Caco-2 (cell line): ENCODE data around the gene DBI. TPM values are rescaled to one million over a fixed set of nuclear protein-coding genes. Genes with fewer than 3 reads are reported as not detected.
A peak's percentile ranks its signal among the peaks of the same experiment; 100 is the strongest.

Source experiments
- BruUV-seq: library from RNA; stranded (reverse); fragments of 400-500 nt; replicated peaks from 2 replicates; lab custom pipeline; 2021; lab: Mats Ljungman, UMichigan
- CTCF ChIA-PET: fragments of 300-600 bp; sonication (Branson Sonifier 250); formaldehyde crosslinking; loops from one replicate; lab custom pipeline; 2022; ENCODE audit warnings: antibody characterized with exemption; lab: Charles Lee
- POLR2A ChIA-PET: fragments of 300-600 bp; sonication (Branson Sonifier 250); formaldehyde crosslinking; loops from one replicate; lab custom pipeline; 2022; ENCODE audit warnings: antibody characterized with exemption; lab: Charles Lee
- DNase-seq, 2 experiments: peaks; one replicate each; pipeline versions ENCODE4 v3.0.0 to v3.0.0-alpha.2; 2020 to 2022
- H3K27me3 ChIP-seq: replicated peaks from 2 replicates; pipeline ENCODE4 v1.6.0; 2011; ENCODE audit warnings: low read length; ENCODE audit not compliant: control insufficient read depth, insufficient read depth
- H3K36me3 ChIP-seq: 2 replicates; pipeline ENCODE4 v1.5.1; 2011; ENCODE audit warnings: low read length; ENCODE audit not compliant: control insufficient read depth, insufficient read depth
- H3K4me1 ChIP-seq: fragments of 250-450 bp; sonication (Bioruptor Pico); 2 replicates; pipeline ENCODE4 v1.5.1; 2020; ENCODE audit warnings: mild to moderate bottlenecking
- H3K4me3 ChIP-seq: 2 replicates; pipeline ENCODE4 v1.5.1; 2011; ENCODE audit warnings: low read depth, mild to moderate bottlenecking, control low read depth, low read length
- H3K9me3 ChIP-seq: fragments of 250-450 bp; sonication (Bioruptor Pico); 2 replicates; pipeline ENCODE4 v1.5.1; 2020; ENCODE audit warnings: mild to moderate bottlenecking, moderate library complexity
- H3K27ac Mint-ChIP-seq: one replicate; pipeline ENCODE4 v1.8.0; 2022; ENCODE audit warnings: mixed read lengths; ENCODE audit not compliant: unreplicated experiment
- H3K27me3 Mint-ChIP-seq: one replicate; pipeline ENCODE4 v1.8.0; 2022; ENCODE audit warnings: mixed read lengths; ENCODE audit not compliant: insufficient read depth, unreplicated experiment
- H3K36me3 Mint-ChIP-seq: one replicate; pipeline ENCODE4 v1.8.0; 2022; ENCODE audit warnings: mild to moderate bottlenecking, mixed read lengths; ENCODE audit not compliant: insufficient read depth, unreplicated experiment
- H3K4me1 Mint-ChIP-seq: one replicate; pipeline ENCODE4 v1.8.0; 2022; ENCODE audit warnings: low read depth, mixed read lengths; ENCODE audit not compliant: unreplicated experiment
- H3K4me3 Mint-ChIP-seq: one replicate; pipeline ENCODE4 v1.8.0; 2022; ENCODE audit warnings: mild to moderate bottlenecking, moderate library complexity, mixed read lengths; ENCODE audit not compliant: unreplicated experiment
- H3K9me3 Mint-ChIP-seq: one replicate; pipeline ENCODE4 v1.8.0; 2022; ENCODE audit warnings: mixed read lengths; ENCODE audit not compliant: unreplicated experiment
- CTCF ChIP-seq, 2 experiments: fragments of 200-600 bp in 1 of 2; IDR thresholded peaks; 1 replicate in 1 of 2; 2 replicates in 1 of 2; pipeline versions ENCODE4 v1.5.1 to v1.8.0; 2011 to 2022; ENCODE audit warnings: antibody characterized with exemption in 1 of 2, control low read depth in 1 of 2, inconsistent platforms in 1 of 2, low read depth in 1 of 2, low read length in 1 of 2, mild to moderate bottlenecking in 1 of 2, moderate library complexity in 1 of 2; ENCODE audit not compliant: insufficient read depth in 1 of 2, severe bottlenecking in 1 of 2, unreplicated experiment in 1 of 2
- intact Hi-C: fragments of 100-400 bp; cut with micrococcal nuclease; formaldehyde crosslinking; loops from one replicate; pipeline ENCODE4 v1.10.0; 2022; ENCODE audit not compliant: unreplicated experiment
- total RNA-seq: library from RNA; stranded (reverse); gene quantifications from 2 replicates; pipeline ENCODE4 v1.2.3, GENCODE V29; 2022

The DBI gene
- total RNA-seq, 1 experiment from 2014 or later, result 257 TPM

- Histone ChIP-seq H3K9me3 (no peaks in the 10 kb centered on the region), H3K4me3 (no peak overlapping the region), H3K27me3 (no peaks in the 10 kb centered on the region), H3K4me1 (no peaks in the 10 kb centered on the region), H3K36me3 (no peaks in the 10 kb centered on the region)
- ChIA-PET CTCF (interaction anchor here (0.7 kb wide), 1 partner anchor 14 kb away, joined by 3 read pairs; the partner anchor contains the start of gene C2orf76), POLR2A (interaction anchor here (1.6 kb wide), 1 partner anchor 14 kb away, joined by 6 read pairs; the partner anchor contains the start of genes C2orf76 and DBI)
- Mint-ChIP-seq H3K27ac (no peak overlapping the region), H3K4me1 (no peaks in the 10 kb centered on the region), H3K9me3 (peaks cover 2% of the 10 kb centered on the region), H3K4me3 (no peak overlapping the region), H3K36me3 (no peaks in the 10 kb centered on the region), H3K27me3 (no peaks in the 10 kb centered on the region)
- DNase-seq, result peak in 1 of 2 experiments; percentile 17
- TF ChIP-seq CTCF (IDR thresholded peaks at IDR 0.05; ENCODE audit: insufficient read depth in 1 of 2, low read depth in 1 of 2, low read length in 1 of 2, severe bottlenecking in 1 of 2, unreplicated experiment in 1 of 2), result no peak
- BruUV-seq, result no TSS peak
- intact Hi-C loops, result no loop called here
Observed at GRCh38 chr2:119352357-119352756, 14.4 kb upstream of the DBI start.

- Mint-ChIP-seq H3K9me3 (no peaks in the 10 kb centered on the region), H3K4me1 (no peaks in the 10 kb centered on the region), H3K27ac (no peak overlapping the region), H3K36me3 (no peaks in the 10 kb centered on the region), H3K27me3 (no peaks in the 10 kb centered on the region), H3K4me3 (no peak overlapping the region)
- no TSS peak for BruUV-seq
- Histone ChIP-seq H3K27me3 (no peaks in the 10 kb centered on the region), H3K4me3 (no peak overlapping the region), H3K36me3 (no peaks in the 10 kb centered on the region), H3K9me3 (no peaks in the 10 kb centered on the region), H3K4me1 (no peaks in the 10 kb centered on the region)
- no peak for TF ChIP-seq CTCF (IDR thresholded peaks at IDR 0.05; ENCODE audit: insufficient read depth in 1 of 2, low read depth in 1 of 2, low read length in 1 of 2, severe bottlenecking in 1 of 2, unreplicated experiment in 1 of 2)
- ChIA-PET CTCF (no interaction called here), POLR2A (interaction anchor here (0.6 kb wide), 1 partner anchor 45 kb away, joined by 4 read pairs; no protein-coding TSS in a partner anchor)
- intact Hi-C loops, result no loop called here
- no peak for DNase-seq
Observed at GRCh38 chr2:119354860-119355259, 11.9 kb upstream of the DBI start.

GRCh38 chr2:119359774-119360173, 7.0 kb upstream of the DBI start:
- Histone ChIP-seq H3K9me3 (no peaks in the 10 kb centered on the region), H3K4me3 (no peak overlapping the region), H3K4me1 (no peaks in the 10 kb centered on the region), H3K36me3 (no peaks in the 10 kb centered on the region), H3K27me3 (no peaks in the 10 kb centered on the region)
- TF ChIP-seq CTCF (IDR thresholded peaks at IDR 0.05; ENCODE audit: insufficient read depth in 1 of 2, low read depth in 1 of 2, low read length in 1 of 2, severe bottlenecking in 1 of 2, unreplicated experiment in 1 of 2), result no peak
- Mint-ChIP-seq H3K27me3 (no peaks in the 10 kb centered on the region), H3K4me1 (no peaks in the 10 kb centered on the region), H3K9me3 (no peaks in the 10 kb centered on the region), H3K36me3 (no peaks in the 10 kb centered on the region), H3K4me3 (no peak overlapping the region), H3K27ac (no peak overlapping the region)
- BruUV-seq, result no TSS peak
- intact Hi-C loops, result no loop called here
- CTCF ChIA-PET, result interaction anchor here (0.6 kb wide), 1 partner anchor 237 kb away, joined by 3 read pairs; no protein-coding TSS in a partner anchor
- DNase-seq, result no peak
- POLR2A ChIA-PET, result interaction anchor here (0.6 kb wide), 1 partner anchor 478 kb away, joined by 9 read pairs; no protein-coding TSS in a partner anchor
